GM23248 (cell line): ENCODE data around the gene SYK.

Source experiments
- EZH2 ChIP-seq: fragments of 200-600 bp; sonication (generic); IDR thresholded peaks from 2 replicates; pipeline ENCODE4 v1.6.1; 2018; ENCODE audit warnings: antibody characterized with exemption, mild to moderate bottlenecking; ENCODE audit not compliant: insufficient read depth, poor library complexity, severe bottlenecking
- EZH2phosphoT487 ChIP-seq: fragments of 200-600 bp; sonication (generic); IDR thresholded peaks from 2 replicates; pipeline ENCODE4 v1.6.1; 2018; ENCODE audit warnings: antibody characterized with exemption, moderate library complexity, mild to moderate bottlenecking, low read depth; ENCODE audit not compliant: insufficient read depth

DNA sequence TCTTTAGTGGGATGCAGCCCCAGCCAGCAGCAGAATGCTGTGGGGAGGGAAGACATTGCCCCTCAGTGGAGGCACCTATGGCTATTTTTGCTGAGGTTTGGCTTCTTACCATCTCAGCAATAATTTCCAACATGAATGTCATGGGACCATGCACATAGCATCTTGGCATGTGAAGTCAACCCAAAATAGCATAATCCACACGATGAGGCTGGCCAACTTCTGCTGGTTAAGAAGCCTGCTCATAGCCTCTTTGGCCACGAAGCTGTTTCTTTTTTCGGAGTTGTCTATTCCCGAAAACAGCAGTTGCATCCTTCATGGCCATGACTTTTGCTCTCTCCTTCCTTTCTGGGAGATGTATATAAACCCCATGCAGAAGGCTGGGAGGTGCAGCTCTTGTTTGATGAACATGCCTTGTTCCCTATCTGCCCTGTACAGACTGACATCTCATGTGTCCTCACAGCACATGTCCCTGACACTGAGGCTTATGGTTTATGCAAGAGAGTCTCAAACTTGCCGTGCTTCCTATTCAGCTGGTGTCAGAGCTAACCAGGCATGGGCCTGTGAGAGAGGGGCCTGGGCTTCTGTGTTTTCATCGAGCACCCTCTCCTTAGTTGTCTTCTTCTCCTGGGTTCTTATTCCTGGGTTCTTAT is 45.3 kb downstream of the SYK start:
- TF ChIP-seq EZH2 = no peak
- TF ChIP-seq EZH2phosphoT487 = no peak
